ENCODE results near the gene DNLZ.

DNA sequence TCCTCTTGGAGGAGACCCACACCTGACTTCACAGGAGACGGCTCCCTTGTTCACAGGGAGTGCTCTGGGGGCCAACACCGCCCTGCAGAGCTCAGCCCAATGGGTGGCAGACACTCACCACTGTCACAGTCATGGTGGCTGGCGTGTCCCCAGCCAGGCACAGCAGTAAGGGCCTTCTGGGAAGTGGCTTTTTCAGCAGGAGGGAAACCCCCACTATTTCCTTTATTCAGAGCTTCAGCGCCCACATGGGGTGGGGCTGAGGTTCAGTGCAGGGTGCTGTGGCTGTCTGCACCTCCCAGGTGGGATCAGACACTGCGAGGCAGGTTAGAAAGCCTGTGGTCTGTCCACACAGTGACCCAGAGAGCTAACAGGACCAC, 40.0 kb upstream of the DNLZ start:
- TF ChIP-seq, protein P1, sequence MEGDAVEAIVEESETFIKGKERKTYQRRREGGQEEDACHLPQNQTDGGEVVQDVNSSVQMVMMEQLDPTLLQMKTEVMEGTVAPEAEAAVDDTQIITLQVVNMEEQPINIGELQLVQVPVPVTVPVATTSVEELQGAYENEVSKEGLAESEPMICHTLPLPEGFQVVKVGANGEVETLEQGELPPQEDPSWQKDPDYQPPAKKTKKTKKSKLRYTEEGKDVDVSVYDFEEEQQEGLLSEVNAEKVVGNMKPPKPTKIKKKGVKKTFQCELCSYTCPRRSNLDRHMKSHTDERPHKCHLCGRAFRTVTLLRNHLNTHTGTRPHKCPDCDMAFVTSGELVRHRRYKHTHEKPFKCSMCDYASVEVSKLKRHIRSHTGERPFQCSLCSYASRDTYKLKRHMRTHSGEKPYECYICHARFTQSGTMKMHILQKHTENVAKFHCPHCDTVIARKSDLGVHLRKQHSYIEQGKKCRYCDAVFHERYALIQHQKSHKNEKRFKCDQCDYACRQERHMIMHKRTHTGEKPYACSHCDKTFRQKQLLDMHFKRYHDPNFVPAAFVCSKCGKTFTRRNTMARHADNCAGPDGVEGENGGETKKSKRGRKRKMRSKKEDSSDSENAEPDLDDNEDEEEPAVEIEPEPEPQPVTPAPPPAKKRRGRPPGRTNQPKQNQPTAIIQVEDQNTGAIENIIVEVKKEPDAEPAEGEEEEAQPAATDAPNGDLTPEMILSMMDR (IDR thresholded peaks at IDR 0.05), result no peak
- no peak for TF ChIP-seq POLR2A (IDR thresholded peaks at IDR 0.05)
